ENCODE measurements around the gene MAP3K4. TPM values are rescaled to one million over a fixed set of nuclear protein-coding genes. Genes with fewer than 3 reads are reported as not detected.

The MAP3K4 gene
- polyA plus RNA-seq, 3 donors = 3.2 to 12.3 (median 3.5) TPM

- Histone ChIP-seq H4K20me1 (ENCODE audit: insufficient read depth, low read length) (peaks cover 8% of the 10 kb centered on the region), H3K27ac (ENCODE audit: low read depth in 1 of 2, low read length in 2 of 2) (peak overlapping the region; percentile 41 to 80), H3K79me2 (ENCODE audit: insufficient read depth, low read length) (peaks cover 40% of the 10 kb centered on the region), H3K4me3 (replicated peaks in 1 of 3; ENCODE audit: low read depth in 2 of 3, low read length in 3 of 3) (peak overlapping the region; percentile 65 to 93 (median 84)), H3K4me2 (replicated peaks; ENCODE audit: extremely low read depth, low read length, poor library complexity, severe bottlenecking) (peak overlapping the region; percentile 99), H3K9ac (ENCODE audit: insufficient read depth, low read length, poor library complexity, severe bottlenecking) (peak overlapping the region; percentile 89), H3K9me3 (replicated peaks in 1 of 2; ENCODE audit: control insufficient read depth in 1 of 2, insufficient read depth in 1 of 2, low read length in 2 of 2) (no peaks in the 10 kb centered on the region), H3K36me3 (replicated peaks in 1 of 2; ENCODE audit: control insufficient read depth in 1 of 2, insufficient read depth in 2 of 2, low read length in 2 of 2) (no peaks in the 10 kb centered on the region), H3K4me1 (ENCODE audit: control insufficient read depth in 1 of 2, insufficient read depth in 2 of 2, low read length in 2 of 2) (peaks cover 17 to 28% of the 10 kb centered on the region in 2 donors), H3K27me3 (ENCODE audit: control insufficient read depth in 2 of 2, insufficient read depth in 2 of 2, low read length in 2 of 2) (peaks cover 3 to 5% of the 10 kb centered on the region in 2 donors), H2AFZ (ENCODE audit: insufficient read depth, low read depth, low read length, poor library complexity, severe bottlenecking) (peak overlapping the region; percentile 98)
- no peak for DNase-seq
- Mint-ChIP-seq H3K36me3 (peaks cover 1 to 6% of the 10 kb centered on the region in 2 donors), H3K9me3 (peaks cover 0 to 4% (median 0%) of the 10 kb centered on the region in 7 donors), H3K4me3 (peak overlapping the region; percentile 85 to 95), H3K27ac (peak overlapping the region; percentile 50 to 91 (median 86)), H3K27me3 (ENCODE audit: low read depth in 3 of 3) (peaks cover 4 to 11% (median 6%) of the 10 kb centered on the region in 3 donors), H3K4me1 (peaks cover 31% of the 10 kb centered on the region)
- no peak for TF ChIP-seq CTCF (IDR thresholded peaks at IDR 0.05)
- intact Hi-C loops (cut with micrococcal nuclease) = loop anchor here (5.0 to 10.0 kb wide), 2 partner anchors 274 to 386 kb away; no protein-coding TSS in a partner anchor
- WGBS (ENCODE audit: insufficient coverage) = 0% methylated on average over 10 of the region's 15 CpGs
These were observed 643 bp upstream of the MAP3K4 start for GRCh38 chr6:160990847-160991405.

GRCh38 chr6:160992061-160992979 lies 751 bp downstream of the MAP3K4 start:
- Mint-ChIP-seq H3K4me3 (peak overlapping the region; percentile 85 to 95), H3K27ac (peak overlapping the region; percentile 69 to 92 (median 80)), H3K36me3 (peaks cover 1 to 6% of the 10 kb centered on the region in 2 donors), H3K27me3 (ENCODE audit: low read depth in 3 of 3) (peaks cover 4 to 11% (median 6%) of the 10 kb centered on the region in 3 donors), H3K4me1 (peaks cover 33% of the 10 kb centered on the region), H3K9me3 (peaks cover 0 to 3% (median 0%) of the 10 kb centered on the region in 7 donors)
- peak; percentile 11 to 46 (median 26) for DNase-seq
- H3K9me3 ChIP-seq (replicated peaks in 1 of 2; ENCODE audit: control insufficient read depth in 1 of 2, insufficient read depth in 1 of 2, low read length in 2 of 2) = no peaks in the 10 kb centered on the region
- peak overlapping the region; percentile 89 for H3K9ac ChIP-seq (ENCODE audit: insufficient read depth, low read length, poor library complexity, severe bottlenecking)
- H3K36me3 ChIP-seq (replicated peaks in 1 of 2; ENCODE audit: control insufficient read depth in 1 of 2, insufficient read depth in 2 of 2, low read length in 2 of 2) = no peaks in the 10 kb centered on the region
- H3K4me3 ChIP-seq (replicated peaks in 1 of 3; ENCODE audit: low read depth in 2 of 3, low read length in 3 of 3) = peak overlapping the region; percentile 65 to 93 (median 84)
- peaks cover 3 to 5% of the 10 kb centered on the region in 2 donors for H3K27me3 ChIP-seq (ENCODE audit: control insufficient read depth in 2 of 2, insufficient read depth in 2 of 2, low read length in 2 of 2)
- 0% methylated on average over 43 of the region's 47 CpGs for WGBS (ENCODE audit: insufficient coverage)
- peaks cover 20% of the 10 kb centered on the region for H4K20me1 ChIP-seq (ENCODE audit: insufficient read depth, low read length)
- H3K79me2 ChIP-seq (ENCODE audit: insufficient read depth, low read length) = peaks cover 54% of the 10 kb centered on the region
- peaks cover 22 to 36% of the 10 kb centered on the region in 2 donors for H3K4me1 ChIP-seq (ENCODE audit: control insufficient read depth in 1 of 2, insufficient read depth in 2 of 2, low read length in 2 of 2)
- H2AFZ ChIP-seq (ENCODE audit: insufficient read depth, low read depth, low read length, poor library complexity, severe bottlenecking) = peak overlapping the region; percentile 98
- peak; percentile 49 for TF ChIP-seq CTCF (IDR thresholded peaks at IDR 0.05)
- peak overlapping the region; percentile 99 for H3K4me2 ChIP-seq (replicated peaks; ENCODE audit: extremely low read depth, low read length, poor library complexity, severe bottlenecking)
- H3K27ac ChIP-seq (ENCODE audit: low read depth in 1 of 2, low read length in 2 of 2) = peak overlapping the region; percentile 45 to 80
- intact Hi-C loops (cut with micrococcal nuclease) = loop anchor here (5.0 to 10.0 kb wide), 2 partner anchors 272 to 385 kb away; no protein-coding TSS in a partner anchor

All from CD14-positive monocyte (primary cell).